Stimulated activated CD4-positive, alpha-beta T cell treated with anti-CD3 and anti-CD28 coated beads, Interleukin-4, amount 100 ng/mL, for 1 hour (primary cell): Measurements from ENCODE around the gene SETD7.
"Not testable (repeated sequence)": the region's sequence is repeated elsewhere in the genome, so short reads cannot be mapped to it uniquely, and the experiment has no call there.

Experiments
- DNase-seq: peaks from one replicate; pipeline ENCODE4 v3.0.0-alpha.2; 2020

Gene SETD7

DNA sequence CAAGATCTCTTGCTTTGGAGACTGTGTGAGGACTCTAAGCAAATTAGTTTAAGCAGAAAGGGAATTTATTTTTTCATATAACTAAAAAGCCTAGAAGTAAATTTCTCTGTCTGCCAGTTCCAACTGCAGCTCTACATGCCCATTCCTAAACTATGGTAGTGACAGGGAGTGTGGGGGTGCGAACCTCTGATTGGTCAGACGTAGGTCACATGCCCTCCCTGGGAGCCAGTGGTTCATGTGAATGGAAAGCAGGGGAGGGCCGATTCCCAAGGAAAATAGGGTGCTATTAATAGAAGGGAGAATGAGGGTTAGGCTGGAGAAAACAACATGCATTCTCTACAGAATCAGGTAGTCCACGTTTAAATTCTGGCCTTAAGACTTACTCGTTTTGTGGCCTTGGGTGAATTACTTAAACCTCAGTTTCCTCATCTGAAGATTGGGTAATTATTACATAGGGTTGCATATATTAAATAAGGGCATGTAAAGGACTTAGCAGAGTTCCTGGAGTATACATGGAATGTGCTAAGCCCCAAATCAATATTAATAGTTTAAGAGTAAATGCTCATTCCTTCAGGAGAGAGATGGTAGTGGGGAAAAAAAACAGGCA lies 94.9 kb downstream of the SETD7 start:
- no peak for DNase-seq

DNA sequence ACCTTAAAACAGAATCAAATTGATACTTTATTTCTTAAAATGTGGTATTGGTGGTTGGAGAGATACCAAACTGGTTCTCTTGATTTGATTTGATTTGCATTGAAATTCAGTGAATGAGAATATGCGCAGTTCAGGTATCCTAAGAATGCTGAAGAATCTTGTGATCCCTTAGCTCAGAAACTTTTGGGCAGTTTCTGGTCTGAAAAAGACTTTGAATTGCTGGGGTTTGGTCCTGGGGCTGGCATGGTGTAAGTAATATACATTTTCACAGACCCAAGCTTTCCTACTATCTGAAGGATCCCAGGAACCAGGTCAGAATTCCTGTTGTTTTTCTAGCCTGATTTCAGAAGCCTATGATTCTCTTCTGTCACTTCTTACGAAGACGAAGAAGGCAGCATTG lies 95.5 kb downstream of the SETD7 start:
- no peak for DNase-seq

DNA sequence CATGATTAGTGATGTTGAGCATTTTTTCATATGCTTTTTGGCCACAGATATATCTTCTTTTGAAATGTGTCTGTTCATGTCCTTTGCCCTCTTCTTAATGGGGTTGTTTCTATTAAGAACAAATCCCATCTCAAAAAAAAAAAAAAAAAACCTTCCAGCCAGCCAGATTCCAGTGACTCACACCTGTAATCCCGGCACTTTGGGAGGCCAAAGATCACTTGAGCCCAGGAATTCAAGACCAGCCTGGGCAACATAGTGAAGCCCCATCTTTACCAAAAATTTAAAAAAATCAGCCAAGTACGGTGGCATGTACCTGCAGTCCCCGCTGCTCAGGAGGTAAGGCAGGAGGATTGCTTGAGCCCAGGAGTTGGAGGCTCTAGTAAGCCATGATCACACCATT lies 97.0 kb downstream of the SETD7 start:
- DNase-seq = no peak

DNA sequence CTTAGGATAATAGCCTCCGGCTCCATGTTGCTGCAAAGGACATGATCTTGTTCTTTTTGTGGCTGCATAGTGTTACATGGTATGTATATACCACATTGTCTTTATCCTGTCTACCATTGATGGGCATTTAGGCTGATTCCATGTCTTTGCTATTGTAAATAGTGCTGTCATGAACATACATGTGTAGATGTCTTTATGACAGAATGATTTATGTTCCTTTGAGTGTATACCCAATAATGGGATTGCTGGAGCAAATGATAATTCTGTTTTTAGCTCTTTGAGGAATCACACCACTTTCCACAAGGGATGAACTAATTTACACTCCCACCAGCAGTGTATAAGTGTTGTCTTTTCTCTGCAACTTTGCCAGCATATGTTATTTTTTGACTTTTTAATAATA lies 97.5 kb downstream of the SETD7 start:
- DNase-seq = no peak

DNA sequence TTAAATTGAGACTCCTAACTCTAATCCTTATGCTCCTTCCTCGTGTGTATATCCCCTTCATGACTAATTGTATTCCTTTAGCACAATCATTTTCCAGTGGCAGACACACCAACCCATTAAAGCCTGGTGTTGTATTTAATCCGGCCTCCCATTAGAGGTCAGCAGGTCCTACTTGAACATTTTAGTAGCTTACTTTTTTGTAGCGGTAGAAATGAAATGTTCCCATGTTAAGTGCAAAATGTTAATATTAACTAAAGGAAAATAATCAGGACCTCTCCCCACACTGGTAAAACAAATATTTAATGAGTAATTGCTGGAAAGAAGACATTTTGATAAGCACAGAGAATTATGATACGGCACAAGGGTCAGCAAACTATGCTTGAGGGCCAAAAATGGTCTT lies 98.7 kb downstream of the SETD7 start:
- no peak for DNase-seq

DNA sequence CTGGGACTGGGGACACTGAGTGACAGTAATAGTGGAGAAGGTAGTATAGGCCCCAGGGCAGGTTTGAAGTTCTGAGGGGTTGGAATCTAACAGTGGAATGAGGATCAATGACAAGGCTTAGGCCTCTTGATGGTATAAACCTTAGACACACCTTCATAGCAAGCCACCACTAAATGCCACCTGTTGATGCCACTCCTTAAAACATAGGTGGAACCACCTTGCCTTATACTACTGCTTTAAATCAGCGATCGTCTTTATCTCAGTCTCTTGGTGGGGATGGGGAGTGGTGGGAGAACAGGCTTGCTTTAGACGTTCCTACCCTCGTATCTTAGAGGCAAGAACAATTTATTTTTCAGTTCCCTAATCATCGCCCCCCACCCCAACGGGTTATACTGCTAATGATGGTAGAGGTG lies 100.9 kb downstream of the SETD7 start:
- DNase-seq = no peak

DNA sequence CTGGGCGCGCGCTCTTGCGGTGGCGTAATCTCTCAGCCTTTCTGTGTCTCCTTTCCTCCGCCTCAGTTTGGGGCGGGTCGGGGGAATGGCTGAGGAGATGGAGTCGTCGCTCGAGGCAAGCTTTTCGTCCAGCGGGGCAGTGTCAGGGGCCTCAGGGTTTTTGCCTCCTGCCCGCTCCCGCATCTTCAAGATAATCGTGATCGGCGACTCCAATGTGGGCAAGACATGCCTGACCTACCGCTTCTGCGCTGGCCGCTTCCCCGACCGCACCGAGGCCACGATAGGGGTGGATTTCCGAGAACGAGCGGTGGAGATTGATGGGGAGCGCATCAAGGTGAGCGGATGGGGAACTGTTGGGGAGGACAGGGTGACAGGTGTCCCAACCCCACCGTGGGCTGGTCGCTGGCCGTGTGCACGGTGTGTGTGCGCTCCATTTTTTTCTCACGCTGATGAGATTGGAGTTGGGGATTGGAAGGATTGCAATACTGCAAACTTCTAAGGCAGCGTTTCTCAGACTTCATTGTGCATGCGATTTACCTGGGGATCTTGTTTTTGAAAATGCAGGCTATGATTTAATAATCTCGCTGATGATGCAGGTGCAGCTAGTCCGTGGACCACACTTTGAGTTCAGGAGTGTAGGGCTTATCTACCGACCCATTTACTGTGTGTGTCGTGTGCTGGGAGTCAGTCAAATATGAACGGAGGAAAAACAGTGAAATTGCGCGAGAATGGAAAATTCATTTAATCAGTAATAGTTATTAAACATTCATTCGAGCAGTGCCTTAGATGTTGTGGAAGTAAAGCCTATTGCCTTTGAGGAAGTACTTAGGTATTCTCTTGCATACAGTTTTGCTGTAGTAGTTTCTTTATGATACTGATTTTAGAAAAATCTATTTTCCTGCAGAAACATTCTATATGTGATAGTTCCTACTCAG lies 101.6 kb downstream of the SETD7 start, which contains the start of gene RAB33B:
Gene RAB33B (plus strand): TSS at position 11 of the 935 bp plus-strand sequence. CDS start 75 bp downstream, at position 86.
- no peak for DNase-seq

DNA sequence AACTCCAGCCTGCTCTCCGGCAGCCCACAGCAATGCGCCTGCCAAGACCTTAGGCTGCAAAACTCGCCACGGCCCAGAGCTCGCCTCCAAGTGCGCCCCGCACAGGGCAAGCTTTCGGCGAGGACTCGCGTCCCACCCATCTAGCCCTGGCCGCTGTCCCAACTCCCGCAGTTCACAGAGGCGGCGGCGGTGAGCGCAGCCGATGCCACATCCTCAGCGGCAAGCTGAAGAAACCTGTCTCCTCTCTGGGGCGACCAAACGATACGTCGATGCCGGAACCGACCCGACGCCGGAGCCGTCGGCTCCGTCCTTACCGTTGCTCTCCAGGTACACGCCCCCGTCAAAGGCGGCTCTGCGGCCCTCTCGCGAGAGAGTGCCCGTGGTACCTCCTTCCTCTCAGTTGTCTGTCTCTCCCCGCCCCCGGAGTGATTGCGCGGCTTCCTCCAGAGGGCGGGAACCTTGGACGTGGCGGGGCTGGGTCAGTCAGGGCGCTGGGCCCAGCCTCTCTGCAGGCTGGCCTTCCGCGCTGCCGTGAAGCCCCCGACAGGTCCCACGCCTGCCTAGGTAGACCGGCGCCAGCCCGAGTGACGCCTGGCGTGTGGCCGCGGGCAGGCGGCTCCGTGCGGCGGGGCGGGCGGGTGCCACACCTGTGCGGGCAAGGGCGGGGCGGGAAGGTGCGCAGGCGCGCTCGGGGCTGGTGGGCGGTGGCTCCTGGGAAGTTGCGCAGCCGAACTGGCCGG lies 102.5 kb downstream of the SETD7 start:
- DNase-seq = peak; percentile 96

DNA sequence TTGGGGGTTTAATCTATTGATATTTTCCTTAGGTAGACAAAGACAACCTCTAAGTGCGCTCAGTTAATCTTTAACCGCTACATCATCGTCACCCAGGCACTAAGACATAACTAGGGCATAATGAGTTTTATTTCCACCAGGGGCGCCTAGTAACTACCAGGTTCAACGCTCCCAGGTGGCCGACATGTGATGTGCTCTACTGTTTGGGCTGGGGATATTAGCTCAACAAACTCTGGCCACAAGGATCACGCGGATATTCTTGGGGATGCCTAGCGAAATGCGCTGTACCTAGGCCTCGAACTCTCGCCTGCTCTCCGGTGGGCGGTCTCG lies 103.0 kb downstream of the SETD7 start:
- no peak for DNase-seq

DNA sequence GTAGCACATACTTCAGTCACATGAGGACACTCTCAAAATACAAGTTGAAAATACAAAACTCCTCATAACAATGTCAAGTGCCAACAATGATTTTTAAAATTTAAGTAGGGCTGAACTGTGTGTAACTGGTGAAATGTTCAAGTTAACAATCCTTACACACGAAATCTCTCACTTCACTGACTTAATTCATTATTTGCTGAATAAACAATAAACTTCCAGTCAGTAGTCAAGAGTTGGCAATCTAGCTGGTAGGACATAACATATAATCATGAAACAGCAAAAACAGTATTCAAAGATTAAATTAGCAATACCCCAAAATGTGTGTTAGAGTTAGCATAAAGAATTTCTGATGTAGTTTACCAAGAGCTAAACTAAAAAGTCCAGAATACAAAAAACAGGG lies 104.0 kb downstream of the SETD7 start:
- DNase-seq = no peak

DNA sequence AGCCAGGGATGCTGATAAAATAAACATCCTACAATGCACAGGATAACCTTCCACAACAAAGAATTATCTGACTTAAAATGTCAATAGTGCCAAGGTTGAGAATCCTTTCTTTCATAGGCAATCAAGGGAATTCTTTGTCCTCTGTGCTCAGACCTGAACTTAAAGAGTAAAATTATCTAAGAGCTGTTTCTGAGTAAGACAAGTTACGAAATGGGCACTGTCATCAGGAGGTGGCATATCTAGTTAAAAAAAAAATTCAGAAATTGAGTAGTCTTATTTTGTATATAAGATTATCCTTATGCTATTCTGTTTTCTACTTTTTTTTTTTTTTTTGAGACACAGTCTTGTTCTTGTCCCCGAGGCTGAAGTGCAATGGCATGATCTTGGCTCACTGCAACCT lies 105.4 kb downstream of the SETD7 start:
- DNase-seq = no peak

DNA sequence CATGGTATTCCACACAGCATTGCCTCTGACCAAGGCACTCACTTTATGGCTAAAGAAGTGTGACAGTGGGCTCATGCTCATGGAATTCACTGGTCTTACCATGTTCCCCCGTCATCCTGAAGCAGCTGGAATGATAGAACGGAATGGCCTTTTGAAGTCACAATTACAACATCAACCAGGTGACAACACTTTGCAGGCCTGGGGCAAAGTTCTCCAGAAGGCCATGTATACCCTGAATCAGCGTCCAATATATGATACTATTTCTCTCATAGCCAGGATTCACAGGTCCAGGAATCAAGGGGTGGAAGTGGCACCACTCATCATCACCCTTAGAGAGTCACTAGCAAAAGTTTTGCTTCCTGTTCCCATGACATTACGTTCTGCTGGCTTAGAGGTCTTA lies 108.9 kb downstream of the SETD7 start:
- not testable (repeated sequence) for DNase-seq
